ENCODE results near the gene ADPGK. TPM values are rescaled to one million over a fixed set of nuclear protein-coding genes. Genes with fewer than 3 reads are reported as not detected.

Gene ADPGK
- total RNA-seq, 1 experiment from 2014 or later = 57.0 TPM

GRCh38 chr15:72782274-72783003 lies 1.1 kb downstream of the ADPGK start:
- Histone ChIP-seq H3K4me3 (peak overlapping the region; percentile 88), H3K27me3 (no peaks in the 10 kb centered on the region), H3K4me1 (no peaks in the 10 kb centered on the region), H3K36me3 (no peaks in the 10 kb centered on the region; the same call in 1 of the 2 replicates), H3K27ac (peak overlapping the region; percentile 68), H3K9me3 (replicated peaks) (no peaks in the 10 kb centered on the region)
- no peak for DNase-seq

- DNase-seq = no peak
- Histone ChIP-seq H3K4me1 (no peaks in the 10 kb centered on the region), H3K4me3 (no peak overlapping the region)
These were observed 1.9 kb downstream of the ADPGK start for GRCh38 chr15:72781631-72782030.

GRCh38 chr15:72778796-72779195 lies 4.8 kb downstream of the ADPGK start:
- no peaks in the 10 kb centered on the region for H3K9me3 ChIP-seq (replicated peaks)
- peak in 1 of 2 experiments; percentile 13 for DNase-seq
- H3K27me3 ChIP-seq = no peaks in the 10 kb centered on the region
- no peaks in the 10 kb centered on the region for H3K4me1 ChIP-seq
- no peak overlapping the region for H3K27ac ChIP-seq
- H3K36me3 ChIP-seq = peaks cover 8% of the 10 kb centered on the region
- H3K4me3 ChIP-seq = no peak overlapping the region

More at GRCh38 chr15:72781631-72782030, 1.9 kb downstream of the ADPGK start:
- H3K27me3 ChIP-seq = no peaks in the 10 kb centered on the region
- H3K27ac ChIP-seq = no peak overlapping the region
- no peaks in the 10 kb centered on the region; the same call in 1 of the 2 replicates for H3K36me3 ChIP-seq
- H3K9me3 ChIP-seq (replicated peaks) = no peaks in the 10 kb centered on the region

DNA sequence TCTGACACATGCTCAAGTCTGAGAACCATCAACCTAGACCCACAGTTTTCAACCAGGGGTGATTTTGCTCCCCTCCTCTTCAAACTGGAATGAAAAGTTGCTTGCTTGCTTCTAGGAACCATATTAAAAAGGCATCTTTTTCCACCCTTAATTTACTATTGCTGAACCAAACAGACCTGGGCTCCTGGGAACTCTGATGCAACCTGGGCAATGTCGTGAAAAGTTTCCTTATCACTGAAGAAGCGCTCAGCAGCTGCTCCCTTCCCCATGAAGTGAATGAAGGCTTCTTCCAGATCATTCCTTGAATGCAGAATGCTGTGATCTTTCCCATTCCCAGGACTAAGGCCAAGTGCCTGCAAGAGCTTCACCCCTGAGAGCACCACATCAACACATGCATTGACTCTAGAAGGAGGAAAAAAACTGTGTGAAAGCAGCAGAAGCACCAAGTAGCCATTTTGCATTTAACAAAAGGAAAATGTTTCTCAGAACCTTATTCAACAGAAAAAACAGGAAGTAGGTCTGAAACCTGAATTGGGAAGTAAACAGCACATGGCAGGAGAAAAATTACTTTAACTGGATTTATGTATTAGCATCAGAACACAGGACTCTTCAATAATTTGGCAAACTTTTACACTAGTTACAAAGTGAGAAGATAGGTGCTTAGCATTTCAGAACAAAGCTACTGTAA lies 8.7 kb downstream of the ADPGK start:
- Histone ChIP-seq H3K4me1 (no peaks in the 10 kb centered on the region), H3K9me3 (replicated peaks) (no peaks in the 10 kb centered on the region), H3K27me3 (no peaks in the 10 kb centered on the region), H3K36me3 (peaks cover 34% of the 10 kb centered on the region), H3K4me3 (no peak overlapping the region), H3K27ac (no peak overlapping the region)
- DNase-seq = no peak

GRCh38 chr15:72771329-72771725 lies 12.2 kb downstream of the ADPGK start:
- H3K4me3 ChIP-seq = no peak overlapping the region
- no peak overlapping the region for H3K27ac ChIP-seq
- H3K36me3 ChIP-seq = peaks cover 64% of the 10 kb centered on the region
- no peaks in the 10 kb centered on the region for H3K27me3 ChIP-seq
- H3K4me1 ChIP-seq = no peaks in the 10 kb centered on the region
- no peaks in the 10 kb centered on the region for H3K9me3 ChIP-seq (replicated peaks)
- DNase-seq = no peak

- H3K27me3 ChIP-seq = no peaks in the 10 kb centered on the region
- H3K27ac ChIP-seq = no peak overlapping the region
- peaks cover 69% of the 10 kb centered on the region for H3K36me3 ChIP-seq
- no peak overlapping the region for H3K4me3 ChIP-seq
- H3K9me3 ChIP-seq (replicated peaks) = no peaks in the 10 kb centered on the region
- no peaks in the 10 kb centered on the region for H3K4me1 ChIP-seq
- DNase-seq = no peak
These were observed 12.8 kb downstream of the ADPGK start for GRCh38 chr15:72770673-72771328.

- no peak for DNase-seq
- Histone ChIP-seq H3K4me3 (no peak overlapping the region), H3K9me3 (replicated peaks) (no peaks in the 10 kb centered on the region), H3K4me1 (no peaks in the 10 kb centered on the region), H3K36me3 (peaks cover 72% of the 10 kb centered on the region), H3K27ac (no peak overlapping the region), H3K27me3 (no peaks in the 10 kb centered on the region)
These were observed 16.8 kb downstream of the ADPGK start for GRCh38 chr15:72766780-72767179.

- H3K4me1 ChIP-seq = no peaks in the 10 kb centered on the region
- H3K27ac ChIP-seq = no peak overlapping the region
- no peaks in the 10 kb centered on the region for H3K27me3 ChIP-seq
- no peak overlapping the region for H3K4me3 ChIP-seq
- H3K36me3 ChIP-seq = peaks cover 66% of the 10 kb centered on the region
- H3K9me3 ChIP-seq (replicated peaks) = no peaks in the 10 kb centered on the region
- no peak for DNase-seq
These were observed 17.5 kb downstream of the ADPGK start for GRCh38 chr15:72766025-72766424.

DNA sequence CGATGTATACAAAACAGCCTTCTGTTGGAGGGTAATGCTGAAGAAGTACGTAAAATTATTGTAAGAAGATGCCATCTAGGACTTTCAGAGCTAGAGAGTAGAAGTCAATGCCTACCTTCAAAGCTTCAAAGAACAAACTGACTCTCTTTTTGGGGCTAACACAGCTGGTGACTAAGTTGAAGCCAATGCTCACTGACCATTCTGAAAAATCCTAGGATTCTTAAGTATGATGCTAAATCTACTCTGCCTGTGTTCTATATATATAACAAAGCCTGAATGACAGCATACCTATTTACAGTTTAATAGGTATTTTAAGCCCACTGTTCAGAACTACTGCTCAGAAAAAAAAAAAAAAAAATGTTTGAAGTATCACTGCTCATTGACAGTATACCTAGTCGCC lies 18.9 kb downstream of the ADPGK start:
- no peaks in the 10 kb centered on the region for H3K4me1 ChIP-seq
- peaks cover 67% of the 10 kb centered on the region for H3K36me3 ChIP-seq
- no peak overlapping the region for H3K4me3 ChIP-seq
- no peak for DNase-seq
- H3K27me3 ChIP-seq = no peaks in the 10 kb centered on the region
- no peaks in the 10 kb centered on the region for H3K9me3 ChIP-seq (replicated peaks)
- H3K27ac ChIP-seq = no peak overlapping the region

- Histone ChIP-seq H3K27me3 (no peaks in the 10 kb centered on the region), H3K36me3 (peaks cover 45% of the 10 kb centered on the region), H3K27ac (no peak overlapping the region), H3K4me3 (no peak overlapping the region), H3K4me1 (peaks cover 17% of the 10 kb centered on the region), H3K9me3 (replicated peaks) (no peaks in the 10 kb centered on the region)
- DNase-seq = no peak
These were observed 22.8 kb downstream of the ADPGK start for GRCh38 chr15:72760590-72761260.

- Histone ChIP-seq H3K36me3 (peaks cover 47% of the 10 kb centered on the region), H3K27ac (peak overlapping the region; percentile 79), H3K27me3 (no peaks in the 10 kb centered on the region), H3K4me1 (peaks cover 17% of the 10 kb centered on the region), H3K9me3 (replicated peaks) (no peaks in the 10 kb centered on the region), H3K4me3 (no peak overlapping the region)
- DNase-seq = peak; percentile 68 to 74
These were observed 25.4 kb downstream of the ADPGK start for GRCh38 chr15:72758182-72758581.

DNA sequence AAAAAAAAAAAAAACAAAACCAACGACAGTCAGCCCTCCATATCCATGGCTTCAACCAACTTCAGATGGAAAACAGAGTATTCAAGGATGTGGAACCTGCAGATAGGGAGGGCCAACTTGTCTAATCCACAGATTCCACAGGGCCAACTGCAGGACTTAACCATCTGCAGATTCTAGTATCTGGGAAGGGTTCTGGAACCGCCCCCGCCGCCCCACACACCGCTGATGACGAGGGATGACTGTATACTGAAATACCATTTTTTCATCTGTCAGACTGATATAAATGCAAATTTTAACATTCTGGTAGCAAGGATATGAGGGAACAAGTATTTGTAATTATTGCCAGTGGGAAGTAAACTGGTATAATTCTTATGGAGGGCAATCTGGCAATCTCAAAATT lies 29.5 kb downstream of the ADPGK start:
- Histone ChIP-seq H3K36me3 (peaks cover 54% of the 10 kb centered on the region), H3K27ac (no peak overlapping the region), H3K4me1 (peaks cover 17% of the 10 kb centered on the region)

GRCh38 chr15:72751751-72752455 lies 31.7 kb downstream of the ADPGK start:
- peaks cover 49% of the 10 kb centered on the region for H3K36me3 ChIP-seq
- H3K27ac ChIP-seq = no peak overlapping the region
- H3K27me3 ChIP-seq = no peaks in the 10 kb centered on the region
- H3K4me3 ChIP-seq = no peak overlapping the region
- H3K9me3 ChIP-seq (replicated peaks) = no peaks in the 10 kb centered on the region
- no peaks in the 10 kb centered on the region for H3K4me1 ChIP-seq
- no peak for DNase-seq

More for the DNA sequence above, 29.5 kb downstream of the ADPGK start:
- Histone ChIP-seq H3K9me3 (replicated peaks) (no peaks in the 10 kb centered on the region), H3K4me3 (no peak overlapping the region), H3K27me3 (no peaks in the 10 kb centered on the region)
- DNase-seq = no peak

DNA sequence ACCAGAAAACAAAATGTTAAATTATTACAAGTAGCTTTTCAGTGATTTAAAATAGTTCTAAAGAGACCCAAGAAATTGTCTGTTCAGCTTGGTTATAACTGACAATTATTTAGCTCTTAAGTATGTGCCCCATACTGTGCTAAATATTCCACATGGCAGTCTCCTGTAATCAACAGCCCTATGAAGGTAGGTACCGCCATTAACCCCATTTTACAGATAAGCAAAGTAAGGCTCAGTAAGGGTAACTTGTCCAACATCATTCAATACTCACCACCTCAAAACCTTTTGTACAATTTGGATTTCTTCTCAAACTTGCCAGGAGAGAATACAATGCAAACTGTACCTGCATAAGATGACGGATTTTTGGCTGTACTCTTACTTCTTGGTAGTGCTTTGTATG lies 33.9 kb downstream of the ADPGK start:
- no peaks in the 10 kb centered on the region for H3K27me3 ChIP-seq
- no peak for DNase-seq
- H3K27ac ChIP-seq = no peak overlapping the region
- H3K36me3 ChIP-seq = peaks cover 34% of the 10 kb centered on the region
- H3K9me3 ChIP-seq (replicated peaks) = no peaks in the 10 kb centered on the region
- H3K4me3 ChIP-seq = no peak overlapping the region
- H3K4me1 ChIP-seq = no peaks in the 10 kb centered on the region

Data from SJCRH30 (cell line).